Tibial artery (tissue), 4 donors: Measurements from ENCODE around the gene ZBTB39.

Experiments used
- DNase-seq, 2 donors: peaks; one replicate each; pipeline ENCODE4 v3.0.0-alpha.2; 2019
- H3K27ac ChIP-seq, 2 donors: fragments of 200-600 bp; sonication (generic) in 1 of 2; 1 replicate in 1 of 2; 2 replicates in 1 of 2; pipeline ENCODE4 v1.5.1; 2018 to 2019; ENCODE audit warnings: mild to moderate bottlenecking in 1 of 2
- H3K27me3 ChIP-seq, 2 donors: fragments of 200-600 bp; sonication (generic) in 1 of 2; one replicate each; pipeline versions ENCODE4 v1.5.1 to v1.6.0; 2016 to 2019
- H3K36me3 ChIP-seq, 3 donors: fragments of 200-600 bp; sonication (generic) in 2 of 3; one replicate each; pipeline ENCODE4 v1.5.1; 2016 to 2019; ENCODE audit warnings: mild to moderate bottlenecking in 2 of 3
- H3K4me1 ChIP-seq, 4 donors: fragments of 200-600 bp; sonication (generic) in 2 of 4; 1 replicate in 3 of 4; 2 replicates in 1 of 4; pipeline ENCODE4 v1.5.1; 2016 to 2019
- H3K4me3 ChIP-seq, 2 donors: fragments of 200-600 bp; sonication (generic) in 1 of 2; 1 replicate in 1 of 2; 2 replicates in 1 of 2; pipeline ENCODE4 v1.5.1; 2018 to 2019; ENCODE audit warnings: mild to moderate bottlenecking in 2 of 2
- H3K9me3 ChIP-seq, 3 donors: fragments of 200-600 bp; sonication (generic) in 1 of 3; one replicate each; pipeline ENCODE4 v1.5.1; 2016 to 2019
- intact Hi-C: fragments of 100-400 bp; cut with DNase I; formaldehyde crosslinking; loops from one replicate; pipeline ENCODE4 v1.15.0; 2023; ENCODE audit warnings: low total_unique reads
- TF ChIP-seq, protein P1 (sequence below), 2 experiments: fragments of 200-600 bp in 1 of 2; fragments of 450-650 bp in 1 of 2; IDR thresholded peaks; one replicate each; pipeline ENCODE4 v1.5.1; 2017 to 2019; ENCODE audit warnings: antibody characterized with exemption in 2 of 2, mild to moderate bottlenecking in 1 of 2, moderate library complexity in 1 of 2

Gene ZBTB39

GRCh38 chr12:57003395-57003794 is 3.0 kb downstream of the ZBTB39 start:
- intact Hi-C loops: no loop called here
- Histone ChIP-seq H3K27me3 (no peaks in the 10 kb centered on the region), H3K4me3 (no peak overlapping the region), H3K36me3 (peaks cover 25 to 65% (median 32%) of the 10 kb centered on the region in 3 donors), H3K9me3 (no peaks in the 10 kb centered on the region), H3K27ac (no peak overlapping the region), H3K4me1 (peaks cover 0 to 33% (median 22%) of the 10 kb centered on the region in 4 donors)
- no peak for DNase-seq
- TF ChIP-seq, protein P1, sequence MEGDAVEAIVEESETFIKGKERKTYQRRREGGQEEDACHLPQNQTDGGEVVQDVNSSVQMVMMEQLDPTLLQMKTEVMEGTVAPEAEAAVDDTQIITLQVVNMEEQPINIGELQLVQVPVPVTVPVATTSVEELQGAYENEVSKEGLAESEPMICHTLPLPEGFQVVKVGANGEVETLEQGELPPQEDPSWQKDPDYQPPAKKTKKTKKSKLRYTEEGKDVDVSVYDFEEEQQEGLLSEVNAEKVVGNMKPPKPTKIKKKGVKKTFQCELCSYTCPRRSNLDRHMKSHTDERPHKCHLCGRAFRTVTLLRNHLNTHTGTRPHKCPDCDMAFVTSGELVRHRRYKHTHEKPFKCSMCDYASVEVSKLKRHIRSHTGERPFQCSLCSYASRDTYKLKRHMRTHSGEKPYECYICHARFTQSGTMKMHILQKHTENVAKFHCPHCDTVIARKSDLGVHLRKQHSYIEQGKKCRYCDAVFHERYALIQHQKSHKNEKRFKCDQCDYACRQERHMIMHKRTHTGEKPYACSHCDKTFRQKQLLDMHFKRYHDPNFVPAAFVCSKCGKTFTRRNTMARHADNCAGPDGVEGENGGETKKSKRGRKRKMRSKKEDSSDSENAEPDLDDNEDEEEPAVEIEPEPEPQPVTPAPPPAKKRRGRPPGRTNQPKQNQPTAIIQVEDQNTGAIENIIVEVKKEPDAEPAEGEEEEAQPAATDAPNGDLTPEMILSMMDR (IDR thresholded peaks at IDR 0.05): no peak

- DNase-seq: peak in 1 of 2 donors; percentile 55
- H3K4me1 ChIP-seq: peaks cover 0 to 24% (median 18%) of the 10 kb centered on the region in 4 donors
- TF ChIP-seq, protein P1 (IDR thresholded peaks at IDR 0.05): peak; percentile 44 to 47
- no peaks in the 10 kb centered on the region for H3K9me3 ChIP-seq
- H3K4me3 ChIP-seq: no peak overlapping the region
- intact Hi-C loops: no loop called here
- H3K27me3 ChIP-seq: no peaks in the 10 kb centered on the region
- peaks cover 25 to 84% (median 32%) of the 10 kb centered on the region in 3 donors for H3K36me3 ChIP-seq
- no peak overlapping the region for H3K27ac ChIP-seq
Measured at GRCh38 chr12:57001448-57001906, 4.9 kb downstream of the ZBTB39 start.

GRCh38 chr12:57000393-57000792 is 6.0 kb downstream of the ZBTB39 start:
- DNase-seq: no peak
- H3K9me3 ChIP-seq: no peaks in the 10 kb centered on the region
- H3K27me3 ChIP-seq: no peaks in the 10 kb centered on the region
- H3K36me3 ChIP-seq: peaks cover 25 to 95% (median 41%) of the 10 kb centered on the region in 3 donors
- H3K27ac ChIP-seq: no peak overlapping the region
- intact Hi-C loops: no loop called here
- TF ChIP-seq, protein P1 (IDR thresholded peaks at IDR 0.05): no peak
- no peak overlapping the region for H3K4me3 ChIP-seq
- H3K4me1 ChIP-seq: peaks cover 0 to 21% (median 15%) of the 10 kb centered on the region in 4 donors

DNA sequence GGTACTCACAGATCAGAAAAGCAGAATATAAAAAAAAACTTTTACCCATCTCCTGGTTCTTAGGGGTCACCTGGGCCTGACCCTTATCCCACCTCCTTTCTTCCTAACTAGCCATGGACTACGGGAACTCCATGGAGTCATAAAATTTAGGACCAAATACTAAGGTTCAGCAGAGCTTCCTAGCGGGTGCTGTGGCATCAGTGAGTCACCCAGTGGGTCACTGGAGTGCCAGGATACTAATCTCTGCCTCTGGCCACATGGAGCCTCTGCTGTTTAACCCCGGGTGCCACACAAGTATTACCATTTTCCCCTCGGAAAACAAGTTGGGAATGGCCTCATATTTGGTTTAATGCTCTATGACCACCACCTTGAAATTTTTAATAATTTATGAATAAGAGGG is 6.9 kb downstream of the ZBTB39 start:
- peaks cover 24 to 100% (median 43%) of the 10 kb centered on the region in 3 donors for H3K36me3 ChIP-seq
- no peak overlapping the region for H3K4me3 ChIP-seq
- DNase-seq: no peak
- no peaks in the 10 kb centered on the region for H3K27me3 ChIP-seq
- H3K27ac ChIP-seq: no peak overlapping the region
- no peaks in the 10 kb centered on the region for H3K9me3 ChIP-seq
- TF ChIP-seq, protein P1 (IDR thresholded peaks at IDR 0.05): no peak
- intact Hi-C loops: no loop called here
- peaks cover 0 to 15% (median 8%) of the 10 kb centered on the region in 4 donors for H3K4me1 ChIP-seq

GRCh38 chr12:56998981-56999380 is 7.4 kb downstream of the ZBTB39 start:
- intact Hi-C loops: no loop called here
- TF ChIP-seq, protein P1 (IDR thresholded peaks at IDR 0.05): no peak
- no peak for DNase-seq
- peaks cover 0 to 15% (median 8%) of the 10 kb centered on the region in 4 donors for H3K4me1 ChIP-seq
- H3K4me3 ChIP-seq: no peak overlapping the region
- H3K27ac ChIP-seq: no peak overlapping the region
- no peaks in the 10 kb centered on the region for H3K9me3 ChIP-seq
- peaks cover 19 to 97% (median 38%) of the 10 kb centered on the region in 3 donors for H3K36me3 ChIP-seq
- no peaks in the 10 kb centered on the region for H3K27me3 ChIP-seq

DNA sequence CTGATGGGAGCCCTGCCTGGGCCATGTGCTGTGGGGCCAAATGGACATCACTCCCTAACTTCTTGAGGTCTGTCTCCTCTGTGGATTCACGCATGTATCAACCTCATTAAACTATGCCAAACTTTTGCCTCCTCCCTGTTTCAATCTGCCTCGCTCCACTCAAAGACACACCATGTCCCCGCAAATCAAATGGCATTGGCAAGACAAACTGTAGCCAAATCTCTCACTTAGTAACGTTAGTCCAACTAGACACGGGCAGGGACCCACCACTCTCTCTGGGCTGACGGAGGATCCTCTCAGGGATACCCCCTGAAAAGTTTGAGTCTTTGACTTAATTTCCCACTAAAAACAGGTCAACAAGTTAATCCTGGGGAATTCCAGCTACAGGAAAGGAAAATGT is 8.0 kb downstream of the ZBTB39 start:
- no peaks in the 10 kb centered on the region for H3K27me3 ChIP-seq
- no peak overlapping the region for H3K27ac ChIP-seq
- H3K9me3 ChIP-seq: no peaks in the 10 kb centered on the region
- no peak overlapping the region for H3K4me3 ChIP-seq
- peaks cover 0 to 15% (median 8%) of the 10 kb centered on the region in 4 donors for H3K4me1 ChIP-seq
- H3K36me3 ChIP-seq: peaks cover 12 to 90% (median 32%) of the 10 kb centered on the region in 3 donors
- intact Hi-C loops: no loop called here
- TF ChIP-seq, protein P1 (IDR thresholded peaks at IDR 0.05): no peak
- no peak for DNase-seq
